Ramos (cell line): Measurements from ENCODE around the gene MRPS23.

ENCODE experiments used
- in situ Hi-C: fragments of 300-500 bp; cut with MboI; formaldehyde crosslinking; loops from one replicate; pipeline ENCODE4 v1.14.3; 2022; ENCODE audit warnings: low sequenced_read_pairs; ENCODE audit not compliant: unreplicated experiment

The MRPS23 gene

GRCh38 chr17:57880086-57880456, 30.2 kb upstream of the MRPS23 start:
- in situ Hi-C loops = no loop called here

- in situ Hi-C loops = no loop called here
Observed at GRCh38 chr17:57879437-57880085, 29.7 kb upstream of the MRPS23 start.

- in situ Hi-C loops = no loop called here
Observed at GRCh38 chr17:57877803-57878377, 28.0 kb upstream of the MRPS23 start.

DNA sequence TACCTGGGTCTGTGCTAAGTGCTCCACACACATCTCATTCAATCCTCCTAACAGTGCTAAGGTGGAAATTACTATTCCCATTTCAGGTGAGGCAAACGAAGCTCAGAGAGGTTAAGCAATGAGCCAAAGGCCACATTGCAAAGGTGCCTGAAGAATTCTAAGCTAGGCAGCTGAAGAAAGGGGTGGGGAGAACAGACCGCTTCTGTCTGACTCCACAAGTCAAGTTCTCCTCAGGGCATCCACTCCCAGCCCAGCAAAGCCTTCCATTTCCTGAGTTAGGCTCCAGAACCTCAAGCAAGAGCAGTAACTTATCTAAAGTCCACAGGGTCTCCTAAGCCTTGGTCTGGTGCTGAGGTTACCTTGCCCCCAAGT, 27.0 kb upstream of the MRPS23 start:
- in situ Hi-C loops = no loop called here

DNA sequence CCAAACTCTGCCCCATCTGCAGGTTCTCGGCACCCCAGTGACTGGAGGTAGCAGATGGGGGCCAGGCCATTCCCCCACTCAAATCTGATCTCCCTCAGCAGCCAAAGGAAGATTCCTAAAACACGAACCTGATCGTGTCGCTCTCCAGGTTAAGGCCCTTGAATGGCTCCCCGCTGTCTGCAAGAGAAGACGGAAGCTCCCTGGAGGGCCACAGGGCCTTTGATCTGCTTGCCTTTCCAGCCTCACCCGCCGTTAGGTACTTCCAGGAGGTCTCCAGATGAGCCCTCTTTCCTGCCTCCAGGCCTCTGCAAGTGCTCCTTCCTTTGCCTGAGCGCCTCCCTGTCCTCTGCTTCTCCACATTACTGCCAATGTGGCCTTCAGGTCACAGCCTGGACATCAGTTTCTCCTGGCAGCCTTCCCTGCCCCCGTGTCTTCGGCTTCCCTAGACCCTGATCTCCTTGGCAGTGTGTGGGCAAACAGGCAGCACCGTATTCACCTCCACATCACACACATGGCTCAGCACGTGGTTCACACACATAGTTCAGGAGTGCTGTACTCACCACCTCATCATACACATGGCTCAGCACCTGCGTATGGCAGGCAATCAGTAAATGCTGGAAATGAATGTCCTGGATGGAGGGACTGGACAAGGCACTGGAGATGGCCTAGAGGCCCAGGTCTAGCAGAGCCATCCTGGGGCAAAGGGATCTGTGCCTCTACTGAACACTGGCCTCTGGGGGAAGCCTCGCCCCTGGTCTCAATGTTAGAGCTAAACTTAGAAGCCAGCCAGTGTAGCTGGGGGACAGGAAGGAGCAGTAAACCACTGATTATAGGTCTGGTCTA, 26.4 kb upstream of the MRPS23 start:
- in situ Hi-C loops = no loop called here

DNA sequence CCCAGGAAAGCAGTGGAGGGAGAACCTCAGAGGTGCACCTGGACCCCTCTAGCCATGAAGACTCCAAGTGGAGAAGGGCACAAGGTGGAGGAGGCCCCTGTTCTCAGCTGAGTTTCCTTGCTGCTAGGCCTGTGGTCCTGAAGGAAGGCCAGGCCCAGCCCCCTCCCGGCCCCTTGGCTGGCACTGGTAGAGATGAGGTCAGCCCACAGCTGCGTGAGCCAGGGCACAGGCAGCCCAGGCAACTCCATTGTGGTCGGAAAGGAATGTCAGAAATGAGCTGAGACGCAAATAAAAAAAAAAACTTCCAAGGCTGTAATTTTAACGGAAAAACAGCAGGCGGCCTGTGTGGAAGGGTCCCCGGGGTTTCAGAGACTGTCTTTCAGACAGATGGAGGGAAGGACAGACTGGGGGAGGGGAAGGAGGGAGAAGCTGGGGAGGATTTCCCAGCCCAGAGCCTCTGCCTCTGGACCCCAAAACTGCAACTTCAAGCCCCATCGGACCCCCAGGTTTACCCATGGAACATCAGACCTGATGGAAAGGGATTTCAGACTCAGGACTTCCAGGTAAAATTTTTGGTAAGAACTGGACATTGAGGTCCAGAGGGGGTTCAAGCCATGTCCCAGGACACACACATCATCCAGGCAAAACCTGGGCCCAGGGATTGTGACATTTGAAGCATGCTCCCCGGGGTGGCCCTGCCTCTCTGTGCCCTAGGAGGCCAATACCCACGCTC, 25.6 kb upstream of the MRPS23 start:
- in situ Hi-C loops = no loop called here

DNA sequence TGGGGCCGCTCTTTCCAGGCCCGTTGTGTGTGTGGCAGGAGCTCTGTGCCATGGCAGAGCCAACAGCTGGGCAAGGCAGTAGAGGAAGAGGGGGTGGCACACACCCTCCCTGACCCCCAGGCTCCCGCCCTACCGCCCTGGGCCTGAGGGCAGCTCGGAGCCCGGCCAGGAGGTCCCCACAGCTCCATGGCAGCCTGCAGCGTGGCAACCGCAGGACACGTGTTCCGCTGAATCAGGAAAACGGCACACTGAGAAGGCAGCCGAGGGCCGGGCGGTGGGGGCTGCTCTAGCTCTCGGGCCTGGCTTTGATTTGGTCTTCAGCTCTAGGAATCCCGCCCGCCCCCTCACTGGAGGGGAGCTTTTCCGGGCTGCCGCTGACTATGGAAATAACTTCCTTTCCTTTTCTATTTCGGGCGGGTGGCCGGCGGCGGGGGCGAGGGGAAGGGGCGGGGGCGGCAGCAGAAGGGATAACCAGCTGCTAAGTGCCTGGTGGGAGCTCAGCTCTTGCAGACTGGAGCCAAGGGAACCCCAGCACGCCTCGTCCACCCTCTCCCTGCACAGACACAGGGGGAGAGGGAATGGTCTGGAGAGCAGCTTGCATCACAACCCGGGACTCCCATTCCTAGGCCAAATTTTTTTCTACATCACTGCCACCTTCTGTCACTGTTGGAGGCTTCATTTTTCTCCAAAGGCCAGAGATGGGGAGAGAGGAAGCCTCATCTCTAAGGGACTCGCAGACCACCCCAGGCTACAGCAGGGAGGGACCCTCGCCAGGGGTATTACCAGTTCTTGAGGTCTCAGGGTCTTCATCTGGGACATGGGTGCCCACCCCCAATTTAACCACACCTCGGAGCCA, 24.8 kb upstream of the MRPS23 start:
- in situ Hi-C loops = no loop called here

- in situ Hi-C loops = no loop called here
Observed at GRCh38 chr17:57874058-57874419, 24.2 kb upstream of the MRPS23 start.

DNA sequence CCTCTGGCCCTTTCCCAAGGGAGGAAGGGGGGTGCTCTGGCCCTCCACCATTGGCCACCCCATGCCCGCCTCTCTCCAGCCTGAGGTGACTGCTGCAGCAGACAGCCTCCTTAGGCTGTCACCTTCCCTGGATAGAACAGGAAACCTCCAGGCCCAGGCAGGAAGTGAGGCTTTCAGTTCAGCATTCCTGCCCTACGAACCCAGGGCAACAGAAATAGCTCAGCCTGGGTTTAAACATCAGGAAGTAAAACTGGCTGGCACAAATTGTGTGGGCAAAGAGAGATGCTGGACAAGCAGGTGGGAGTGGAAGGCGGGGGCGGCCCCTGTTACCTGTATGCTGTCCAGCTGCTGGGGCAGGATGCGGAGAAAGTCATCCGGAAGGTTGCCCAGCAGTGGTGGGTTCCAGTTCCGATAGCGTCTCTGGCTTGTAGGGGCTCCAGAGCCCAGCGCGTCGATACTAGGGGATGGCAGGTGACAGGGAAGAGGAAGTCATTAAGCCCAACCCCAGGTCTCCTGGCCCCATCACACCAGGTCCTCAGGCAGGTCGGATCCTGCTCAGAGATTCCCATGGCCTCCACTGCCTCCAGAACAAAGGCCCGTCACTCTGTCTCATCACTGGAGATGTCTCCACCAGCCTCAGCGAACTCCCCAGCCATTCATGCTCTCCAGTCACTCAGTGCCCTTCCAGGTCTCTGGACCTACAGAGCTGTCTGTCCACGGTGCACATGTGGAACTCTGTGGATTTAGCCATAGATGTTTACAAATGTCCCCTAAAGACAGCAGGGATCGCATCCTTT, 23.6 kb upstream of the MRPS23 start:
- in situ Hi-C loops = no loop called here

- in situ Hi-C loops = no loop called here
Observed at GRCh38 chr17:57872536-57872935, 22.7 kb upstream of the MRPS23 start.

DNA sequence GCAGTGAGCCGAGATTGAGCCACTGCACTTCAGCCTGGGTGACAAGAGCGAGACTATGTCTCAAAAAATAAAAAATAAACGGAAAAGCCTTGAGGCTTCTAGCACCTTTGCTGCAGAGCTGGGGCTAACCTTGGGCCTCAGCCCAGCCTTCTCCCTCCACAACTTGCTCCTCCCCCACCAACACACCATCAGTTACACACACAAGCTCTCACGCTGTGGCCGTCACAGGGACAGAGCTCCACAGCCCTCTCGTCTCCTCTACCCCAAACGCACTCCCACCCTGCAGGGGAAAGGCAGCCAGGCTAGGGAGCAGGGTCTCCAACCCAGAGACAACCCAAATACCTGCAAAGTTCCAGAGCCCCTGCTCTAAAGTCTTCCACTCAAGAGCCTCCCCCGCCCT, 22.0 kb upstream of the MRPS23 start:
- in situ Hi-C loops = no loop called here

GRCh38 chr17:57871155-57871554, 21.3 kb upstream of the MRPS23 start:
- in situ Hi-C loops = no loop called here

DNA sequence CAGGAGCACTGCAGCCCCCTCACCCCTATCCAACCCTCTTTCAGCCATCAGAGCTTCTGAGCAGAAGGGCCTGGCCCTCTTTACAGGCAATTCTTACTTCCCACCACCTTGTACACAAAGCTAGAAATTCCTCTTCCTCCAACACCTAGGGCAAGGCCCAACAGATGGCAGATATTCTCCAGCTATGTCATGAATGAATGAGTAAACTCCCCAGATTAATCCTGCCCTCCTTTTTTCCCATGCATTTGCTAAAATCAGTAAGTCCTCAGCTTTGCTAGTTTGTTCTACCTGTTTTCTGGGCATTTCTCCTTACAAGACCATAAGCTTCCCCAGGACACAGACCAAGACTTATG, 20.4 kb upstream of the MRPS23 start:
- in situ Hi-C loops = no loop called here

DNA sequence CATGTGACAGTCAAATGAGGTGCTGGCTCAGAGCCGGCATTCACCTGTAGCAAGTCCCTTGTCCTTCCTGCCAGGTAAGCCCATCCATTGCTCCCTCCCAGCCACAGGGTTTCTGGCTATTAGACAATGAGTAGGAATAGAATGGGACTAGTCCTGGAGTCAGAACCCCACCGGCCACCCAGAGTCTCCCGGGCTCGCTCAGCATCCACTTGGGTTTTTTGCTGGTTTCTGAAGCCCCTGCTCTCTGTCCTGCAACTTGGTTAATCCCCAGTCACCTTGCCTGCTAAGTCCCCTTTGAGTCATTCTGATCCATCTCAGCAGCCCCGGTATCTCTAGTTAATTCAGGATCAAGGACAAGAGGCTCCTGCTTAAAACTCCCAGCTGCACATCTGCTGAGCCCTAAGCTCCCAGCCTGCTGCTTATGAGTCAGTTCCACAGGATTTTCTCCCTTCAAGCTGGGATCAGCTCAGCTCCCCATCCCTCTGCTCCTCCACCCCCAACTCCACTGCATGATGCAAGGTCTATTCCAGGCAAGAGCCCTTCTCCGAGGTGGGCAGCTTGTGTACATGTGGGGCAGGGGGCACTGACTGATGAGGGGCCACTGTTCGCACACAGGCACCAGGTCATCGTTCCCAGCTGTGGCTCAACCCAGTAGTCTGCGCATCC, 19.9 kb upstream of the MRPS23 start:
- in situ Hi-C loops = no loop called here

DNA sequence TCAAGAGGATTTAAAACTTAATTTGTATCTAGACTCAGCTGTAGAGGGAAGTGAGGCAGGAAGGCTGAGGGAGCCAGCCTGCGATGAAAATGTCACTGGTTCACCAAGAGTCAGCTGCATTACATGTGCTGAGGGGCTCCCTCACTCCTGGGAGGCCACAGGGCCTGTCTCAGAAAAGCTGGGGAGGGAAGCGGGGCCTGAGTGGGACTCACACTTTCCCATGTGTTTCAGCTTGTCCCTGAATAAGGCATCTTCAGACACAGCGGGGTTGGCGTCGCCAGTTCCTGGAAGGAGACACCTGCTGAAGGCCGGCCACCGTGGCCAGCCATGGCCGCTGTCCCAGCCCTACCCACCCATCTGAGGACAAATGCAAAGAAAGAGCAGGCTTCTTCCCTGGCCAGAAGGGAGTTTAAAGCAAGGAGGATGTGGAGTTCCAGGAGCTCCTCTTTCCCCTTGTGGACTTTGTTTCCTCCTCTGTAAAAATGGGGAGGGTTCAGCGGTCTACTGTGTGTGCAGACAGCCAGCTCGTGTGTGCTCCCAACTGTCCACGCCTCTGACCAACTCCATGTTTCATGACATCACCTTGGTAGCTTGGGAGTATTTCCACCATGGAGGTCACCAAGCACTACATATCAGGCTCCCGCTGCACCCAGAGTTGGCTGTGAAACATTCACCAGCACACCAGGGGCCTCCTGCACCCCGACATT, 19.2 kb upstream of the MRPS23 start:
- in situ Hi-C loops = no loop called here

DNA sequence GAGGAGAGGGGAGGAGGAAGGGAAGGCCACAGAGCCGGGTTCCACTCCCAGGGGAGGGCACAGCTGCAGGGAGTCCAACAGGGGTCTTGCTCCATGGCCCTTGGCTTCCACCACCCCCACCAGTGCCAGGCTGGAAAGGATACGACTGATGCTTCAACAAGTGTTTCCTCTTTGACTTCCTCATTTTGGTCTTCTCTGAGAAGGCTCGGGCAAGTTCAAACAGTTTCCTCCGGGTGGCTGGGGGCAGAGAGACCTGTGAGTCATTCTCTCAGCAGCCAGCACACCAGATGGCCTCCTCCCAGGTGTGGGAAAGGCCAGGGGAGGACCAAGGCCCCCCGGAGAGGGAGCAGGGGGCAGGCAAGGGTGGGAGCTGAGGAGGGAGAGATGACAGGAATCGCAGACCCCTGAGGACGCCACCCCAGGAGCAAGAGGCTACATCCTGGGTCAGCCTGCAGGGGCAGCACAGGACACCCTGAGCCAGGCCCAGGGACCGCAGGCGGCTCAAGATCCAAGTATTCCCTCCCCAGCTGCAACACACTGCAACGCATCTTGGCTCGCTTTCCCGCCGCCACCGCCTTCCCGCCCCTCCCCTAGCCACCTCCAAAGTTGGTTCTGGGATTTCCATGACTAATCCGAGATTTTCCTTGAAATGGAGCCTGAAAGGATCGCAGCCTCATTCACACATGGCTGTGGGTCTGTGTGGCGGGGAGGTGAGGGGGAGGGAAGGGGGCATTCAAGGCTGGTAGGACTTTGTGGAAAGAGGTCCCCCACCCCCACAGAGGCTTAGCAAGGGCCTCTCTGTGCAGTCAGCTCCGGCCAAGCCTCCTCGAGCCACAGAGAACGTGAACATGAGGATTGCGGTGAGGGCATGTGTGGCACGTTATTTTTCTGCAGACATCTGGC, 18.4 kb upstream of the MRPS23 start:
- in situ Hi-C loops = no loop called here

- in situ Hi-C loops = no loop called here
Observed at GRCh38 chr17:57867126-57867525, 17.3 kb upstream of the MRPS23 start.
